Keratinocyte (primary cell): ENCODE results near the gene ADARB2.

Source experiments
- EZH2 ChIP-seq: IDR thresholded peaks from one replicate; pipeline ENCODE4 v1.6.1; 2012; ENCODE audit warnings: inconsistent platforms, mild to moderate bottlenecking, low read length, moderate library complexity
- TF ChIP-seq, protein P1 (sequence below), 3 experiments: IDR thresholded peaks in 1 of 3; conservative IDR thresholded peaks in 1 of 3; optimal IDR thresholded peaks in 1 of 3; 2 replicates in 2 of 3; 3 replicates in 1 of 3; pipeline versions ENCODE3 to v1.5.1; 2011; ENCODE audit warnings: low read length in 3 of 3, mild to moderate bottlenecking in 3 of 3, moderate library complexity in 2 of 3, control low read depth in 1 of 3, inconsistent platforms in 1 of 3; ENCODE audit not compliant: insufficient read depth in 2 of 3; ENCODE audit errors: extremely low read depth in 1 of 3

DNA sequence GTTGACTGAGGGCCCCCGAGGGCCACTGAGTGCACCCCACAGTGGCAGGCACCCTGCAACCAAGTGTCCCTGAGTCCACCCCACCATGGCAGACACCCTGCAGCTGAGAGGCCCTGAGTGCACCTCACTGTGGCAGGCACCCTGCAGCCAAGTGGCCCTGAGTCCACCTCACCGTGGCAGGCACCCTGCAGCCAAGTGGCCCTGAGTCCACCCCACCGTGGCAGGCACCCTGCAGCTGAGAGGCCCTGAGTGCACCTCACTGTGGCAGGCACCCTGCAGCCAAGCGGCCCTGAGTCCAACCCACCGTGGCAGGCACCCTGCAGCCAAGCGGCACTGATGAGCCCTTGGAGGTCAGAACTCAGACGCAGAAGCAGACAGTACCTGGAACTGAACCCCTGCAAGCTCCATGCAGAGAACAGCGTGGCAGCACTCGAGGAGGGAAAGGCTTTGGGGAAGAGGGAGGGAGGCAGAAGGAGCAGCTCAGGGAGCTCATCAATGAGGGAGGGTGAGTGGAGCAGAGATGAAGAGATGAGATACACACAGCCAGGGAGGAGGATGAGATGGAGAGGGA is 524.7 kb downstream of the ADARB2 start:
- TF ChIP-seq, protein P1, sequence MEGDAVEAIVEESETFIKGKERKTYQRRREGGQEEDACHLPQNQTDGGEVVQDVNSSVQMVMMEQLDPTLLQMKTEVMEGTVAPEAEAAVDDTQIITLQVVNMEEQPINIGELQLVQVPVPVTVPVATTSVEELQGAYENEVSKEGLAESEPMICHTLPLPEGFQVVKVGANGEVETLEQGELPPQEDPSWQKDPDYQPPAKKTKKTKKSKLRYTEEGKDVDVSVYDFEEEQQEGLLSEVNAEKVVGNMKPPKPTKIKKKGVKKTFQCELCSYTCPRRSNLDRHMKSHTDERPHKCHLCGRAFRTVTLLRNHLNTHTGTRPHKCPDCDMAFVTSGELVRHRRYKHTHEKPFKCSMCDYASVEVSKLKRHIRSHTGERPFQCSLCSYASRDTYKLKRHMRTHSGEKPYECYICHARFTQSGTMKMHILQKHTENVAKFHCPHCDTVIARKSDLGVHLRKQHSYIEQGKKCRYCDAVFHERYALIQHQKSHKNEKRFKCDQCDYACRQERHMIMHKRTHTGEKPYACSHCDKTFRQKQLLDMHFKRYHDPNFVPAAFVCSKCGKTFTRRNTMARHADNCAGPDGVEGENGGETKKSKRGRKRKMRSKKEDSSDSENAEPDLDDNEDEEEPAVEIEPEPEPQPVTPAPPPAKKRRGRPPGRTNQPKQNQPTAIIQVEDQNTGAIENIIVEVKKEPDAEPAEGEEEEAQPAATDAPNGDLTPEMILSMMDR (optimal IDR thresholded peaks at IDR 0.05 in 1 of 3, IDR thresholded peaks at IDR 0.05 in 1 of 3, conservative IDR thresholded peaks at IDR 0.05 in 1 of 3; ENCODE audit: extremely low read depth in 1 of 3, insufficient read depth in 2 of 3, low read length in 3 of 3): no peak
- no peak for TF ChIP-seq EZH2
